ENCODE measurements around the gene EPAS1. TPM values are rescaled to one million over a fixed set of nuclear protein-coding genes. Genes with fewer than 3 reads are reported as not detected.
A peak's percentile ranks its signal among the peaks of the same experiment; 100 is the strongest.

Gene EPAS1
- total RNA-seq (4.8 and 7.3 TPM in 2 replicates), polyA plus RNA-seq (1.4 and 1.9 TPM in 2 replicates)

- Histone ChIP-seq H3K27ac (no peak within 1 kb of the TSS), H3K27me3 (peaks cover 69% of the 10 kb centered on the region), H3K9me3 (ENCODE audit: low read depth) (no peaks in the 10 kb centered on the region), H3K4me1 (ENCODE audit: low read depth) (peaks cover 10% of the 10 kb centered on the region), H3K36me3 (no peaks in the 10 kb centered on the region), H3K4me3 (peak within 1 kb of the TSS; percentile 61)
- no peak for TF ChIP-seq CTCF (IDR thresholded peaks at IDR 0.05; ENCODE audit: low read depth, low read length)
- DNase-seq (ENCODE audit: low read depth in 1 of 2, low spot score in 1 of 2), result peak; percentile 86 to 96
Measured at GRCh38 chr2:46296840-46297545, at the start of gene EPAS1. EPAS1 (plus strand) TSS chr2:46297407; CDS start chr2:46297912, 505 bp downstream.

GRCh38 chr2:46248171-46248570 is 49.0 kb upstream of the EPAS1 start:
- Histone ChIP-seq H3K9me3 (ENCODE audit: low read depth) (no peaks in the 10 kb centered on the region), H3K36me3 (no peaks in the 10 kb centered on the region), H3K4me3 (no peak overlapping the region), H3K27me3 (no peaks in the 10 kb centered on the region), H3K27ac (no peak overlapping the region), H3K4me1 (ENCODE audit: low read depth) (no peaks in the 10 kb centered on the region)
- TF ChIP-seq CTCF (IDR thresholded peaks at IDR 0.05; ENCODE audit: low read depth, low read length), result no peak
- peak in 1 of 2 donors; percentile 49 for DNase-seq (ENCODE audit: low read depth in 1 of 2, low spot score in 1 of 2)

GRCh38 chr2:46249654-46250053 is 47.6 kb upstream of the EPAS1 start:
- no peak overlapping the region for H3K4me3 ChIP-seq
- no peaks in the 10 kb centered on the region for H3K27me3 ChIP-seq
- no peaks in the 10 kb centered on the region for H3K36me3 ChIP-seq
- H3K4me1 ChIP-seq (ENCODE audit: low read depth), result no peaks in the 10 kb centered on the region
- H3K27ac ChIP-seq, result no peak overlapping the region
- DNase-seq (ENCODE audit: low read depth in 1 of 2, low spot score in 1 of 2), result no peak
- TF ChIP-seq CTCF (IDR thresholded peaks at IDR 0.05; ENCODE audit: low read depth, low read length), result no peak
- no peaks in the 10 kb centered on the region for H3K9me3 ChIP-seq (ENCODE audit: low read depth)

- no peaks in the 10 kb centered on the region for H3K27me3 ChIP-seq
- H3K36me3 ChIP-seq, result no peaks in the 10 kb centered on the region
- no peaks in the 10 kb centered on the region for H3K9me3 ChIP-seq (ENCODE audit: low read depth)
- DNase-seq (ENCODE audit: low read depth in 1 of 2, low spot score in 1 of 2), result peak; percentile 25 to 65
- no peak overlapping the region for H3K4me3 ChIP-seq
- no peak overlapping the region for H3K27ac ChIP-seq
- no peak for TF ChIP-seq CTCF (IDR thresholded peaks at IDR 0.05; ENCODE audit: low read depth, low read length)
- no peaks in the 10 kb centered on the region for H3K4me1 ChIP-seq (ENCODE audit: low read depth)
Measured at GRCh38 chr2:46252891-46253659, 44.1 kb upstream of the EPAS1 start.

- no peak for DNase-seq (ENCODE audit: low read depth in 1 of 2, low spot score in 1 of 2)
- Histone ChIP-seq H3K4me3 (no peak overlapping the region), H3K27me3 (no peaks in the 10 kb centered on the region), H3K4me1 (ENCODE audit: low read depth) (peaks cover 3% of the 10 kb centered on the region), H3K9me3 (ENCODE audit: low read depth) (no peaks in the 10 kb centered on the region), H3K27ac (no peak overlapping the region), H3K36me3 (no peaks in the 10 kb centered on the region)
- no peak for TF ChIP-seq CTCF (IDR thresholded peaks at IDR 0.05; ENCODE audit: low read depth, low read length)
Measured at GRCh38 chr2:46254474-46254873, 42.7 kb upstream of the EPAS1 start.

Data from cardiac muscle cell (in vitro differentiated cells and primary cell).